Activated B cell treated with CpG ODN at 0.5 μM for 24 hours (primary cell): ENCODE data around the gene HEMGN. TPM values are rescaled to one million over a fixed set of nuclear protein-coding genes. Genes with fewer than 3 reads are reported as not detected.

Experiments used
- ATAC-seq: fragments of 200-7000 bp; cut with Tn5 transposase; one replicate; pipeline ENCODE4 v1.10.0; 2021; ENCODE audit warnings: low read depth, mild to moderate bottlenecking, moderate library complexity
- CTCF ChIA-PET: fragments of 350-600 bp; sonication (Branson Sonifier 250); formaldehyde crosslinking; loops from one replicate; lab custom pipeline; 2021; ENCODE audit warnings: antibody characterized with exemption; lab: Charles Lee
- POLR2A ChIA-PET: fragments of 350-600 bp; sonication (Branson Sonifier 250); formaldehyde crosslinking; loops from one replicate; lab custom pipeline; 2021; ENCODE audit warnings: antibody characterized with exemption; lab: Charles Lee
- DNase-seq: peaks from one replicate; pipeline ENCODE4 v3.0.0; 2022
- H3K27ac Mint-ChIP-seq: one replicate; pipeline ENCODE4 v1.8.0; 2020; ENCODE audit warnings: mixed read lengths
- H3K27me3 Mint-ChIP-seq: one replicate; pipeline ENCODE4 v1.8.0; 2021; ENCODE audit warnings: mixed read lengths
- H3K36me3 Mint-ChIP-seq: one replicate; pipeline ENCODE4 v1.8.0; 2021; ENCODE audit warnings: low read depth, mixed read lengths
- H3K4me1 Mint-ChIP-seq: one replicate; pipeline ENCODE4 v1.8.0; 2021; ENCODE audit warnings: mixed read lengths
- H3K4me3 Mint-ChIP-seq: one replicate; pipeline ENCODE4 v1.8.0; 2020; ENCODE audit warnings: mild to moderate bottlenecking, mixed read lengths
- H3K9me3 Mint-ChIP-seq: one replicate; pipeline ENCODE4 v1.8.0; 2020; ENCODE audit warnings: mixed read lengths
- CTCF ChIP-seq: fragments of 200-600 bp; IDR thresholded peaks from one replicate; pipeline ENCODE4 v1.8.0; 2022; ENCODE audit warnings: antibody characterized with exemption, mild to moderate bottlenecking
- intact Hi-C: fragments of 100-400 bp; cut with micrococcal nuclease; formaldehyde crosslinking; loops from one replicate; pipeline ENCODE4 v1.15.1; 2024
- total RNA-seq: library from RNA; stranded (reverse); gene quantifications from 2 replicates; pipeline ENCODE4 v1.2.3, GENCODE V29; 2022

Gene HEMGN
- total RNA-seq, 1 donor from 2014 or later: 0.11 TPM

DNA sequence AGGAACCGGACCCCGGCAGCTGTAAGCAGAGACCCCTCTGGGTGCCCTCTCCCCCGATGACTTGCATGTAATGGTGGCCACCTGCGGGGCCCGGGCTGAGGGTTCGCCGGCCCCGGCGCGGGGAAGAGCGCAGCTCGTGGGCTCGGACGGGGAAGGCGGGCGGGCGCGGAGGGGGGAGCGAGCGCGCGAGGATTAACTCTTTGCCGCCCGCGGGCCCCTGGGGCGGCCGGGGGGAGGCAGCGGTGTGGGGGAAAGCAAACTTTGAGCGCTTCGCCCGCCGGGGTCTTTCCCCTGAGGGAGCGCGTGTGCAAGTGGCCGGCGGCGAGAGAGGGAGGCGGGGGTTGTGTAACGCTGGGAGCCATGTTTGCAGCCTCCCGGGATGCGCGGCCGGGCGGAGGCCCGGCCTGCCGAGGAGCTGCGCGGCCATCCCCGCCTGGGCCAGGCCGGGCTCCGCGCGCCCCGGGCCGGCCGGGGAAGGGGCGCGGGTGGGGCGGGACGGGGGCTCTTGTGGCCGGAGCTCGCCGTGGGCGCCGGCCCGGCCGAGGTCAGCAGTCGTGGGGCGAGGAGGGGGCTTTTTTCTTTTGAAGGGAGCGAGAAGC, 45.7 kb upstream of the HEMGN start:
- no peaks in the 10 kb centered on the region for H3K27me3 Mint-ChIP-seq
- H3K4me1 Mint-ChIP-seq: peaks cover 44% of the 10 kb centered on the region
- POLR2A ChIA-PET: interaction anchor here (1.0 to 4.7 kb wide), 13 partner anchors 9 to 351 kb away, joined by 3 to 94 read pairs (median 16); partner anchors contain the start of genes NANS, NCBP1, TBC1D2 and TRMO
- H3K4me3 Mint-ChIP-seq: peak overlapping the region; percentile 86
- ATAC-seq (peak; percentile 23), DNase-seq (peak; percentile 73)
- CTCF ChIA-PET: interaction anchor here (0.8 to 2.4 kb wide), 7 partner anchors 14 to 287 kb away, joined by 3 to 15 read pairs (median 5); partner anchors contain the start of genes TBC1D2, TRMO and XPA
- H3K27ac Mint-ChIP-seq: peak overlapping the region; percentile 92
- intact Hi-C loops: loop anchor here (1.0 to 5.0 kb wide), 12 partner anchors 9 to 1566 kb away; partner anchors contain the start of genes NANS, NCBP1, TBC1D2 and TDRD7
- no peaks in the 10 kb centered on the region for H3K9me3 Mint-ChIP-seq
- no peaks in the 10 kb centered on the region for H3K36me3 Mint-ChIP-seq
- TF ChIP-seq CTCF: no peak

- H3K27ac Mint-ChIP-seq: peak within 1 kb of the TSS; percentile 92
- H3K36me3 Mint-ChIP-seq: no peaks in the 10 kb centered on the region
- H3K9me3 Mint-ChIP-seq: no peaks in the 10 kb centered on the region
- TF ChIP-seq CTCF: no peak
- ATAC-seq (peak; percentile 80), DNase-seq (peak; percentile 95)
- H3K27me3 Mint-ChIP-seq: no peaks in the 10 kb centered on the region
- CTCF ChIA-PET: interaction anchor here (0.8 to 2.4 kb wide), 5 partner anchors 15 to 273 kb away, joined by 3 to 15 read pairs (median 5); partner anchors contain the start of genes TBC1D2 and TRMO
- POLR2A ChIA-PET: interaction anchor here (0.5 to 4.7 kb wide), 20 partner anchors 9 to 567 kb away, joined by 3 to 94 read pairs (median 4); partner anchors contain the start of genes NANS, NCBP1, TBC1D2 and TRMO
- intact Hi-C loops: loop anchor here (1.0 to 5.0 kb wide), 12 partner anchors 9 to 1566 kb away; partner anchors contain the start of genes NANS, NCBP1, TBC1D2 and TDRD7
- H3K4me1 Mint-ChIP-seq: peaks cover 38% of the 10 kb centered on the region
- peak within 1 kb of the TSS; percentile 86 for H3K4me3 Mint-ChIP-seq
Observed at GRCh38 chr9:97982683-97983588, 45.0 kb upstream of the HEMGN start, which contains the start of gene ANP32B. Gene ANP32B (plus strand): TSS chr9:97983341. CDS start chr9:97983556, 215 bp downstream.

GRCh38 chr9:97981846-97982682, 44.1 kb upstream of the HEMGN start:
- ChIA-PET CTCF (interaction anchor here (1.5 to 2.4 kb wide), 2 partner anchors 53 to 59 kb away, joined by 8 to 15 read pairs; partner anchors contain the start of gene TRMO), POLR2A (interaction anchor here (0.7 to 4.7 kb wide), 16 partner anchors 9 to 349 kb away, joined by 3 to 94 read pairs (median 5); partner anchors contain the start of genes NANS, NCBP1, TBC1D2 and TRMO)
- DNase-seq: no peak
- no peaks in the 10 kb centered on the region for H3K27me3 Mint-ChIP-seq
- H3K4me3 Mint-ChIP-seq: peak overlapping the region; percentile 81
- H3K27ac Mint-ChIP-seq: peak overlapping the region; percentile 84
- H3K4me1 Mint-ChIP-seq: peaks cover 30% of the 10 kb centered on the region
- no peaks in the 10 kb centered on the region for H3K9me3 Mint-ChIP-seq
- ATAC-seq: no peak
- TF ChIP-seq CTCF: no peak
- H3K36me3 Mint-ChIP-seq: no peaks in the 10 kb centered on the region
- intact Hi-C loops: loop anchor here (5.0 kb wide), 2 partner anchors 570 to 1565 kb away; partner anchors contain the start of genes TDRD7 and ZNF367

- DNase-seq (no peak), ATAC-seq (no peak)
- Mint-ChIP-seq H3K4me3 (peak overlapping the region; percentile 81), H3K9me3 (no peaks in the 10 kb centered on the region), H3K27me3 (no peaks in the 10 kb centered on the region), H3K4me1 (peaks cover 21% of the 10 kb centered on the region), H3K36me3 (no peaks in the 10 kb centered on the region), H3K27ac (peak overlapping the region; percentile 84)
- ChIA-PET CTCF (interaction anchor here (0.5 to 0.6 kb wide), 2 partner anchors 79 to 268 kb away, joined by 3 to 5 read pairs; no protein-coding TSS in a partner anchor), POLR2A (interaction anchor here (1.3 to 4.7 kb wide), 4 partner anchors 59 to 348 kb away, joined by 4 to 94 read pairs (median 21); partner anchors contain the start of genes NANS, NCBP1, TRMO and TSTD2)
- intact Hi-C loops: loop anchor here (5.0 kb wide), 2 partner anchors 569 to 1564 kb away; partner anchors contain the start of genes TDRD7 and ZNF367
- TF ChIP-seq CTCF: no peak
Observed at GRCh38 chr9:97980918-97981845, 43.2 kb upstream of the HEMGN start.
